ENCODE results near the gene ANKRD26. TPM values are rescaled to one million over a fixed set of nuclear protein-coding genes. Genes with fewer than 3 reads are reported as not detected.

Gene ANKRD26
- total and polyA plus RNA-seq, 2 of the 13 experiments (the other 11 are each of a cell fraction or from before 2014, with no cell fraction given), result 1.5 to 9.6 TPM

GRCh38 chr10:26960308-26960707 is 140.0 kb downstream of the ANKRD26 start (continued):
- TF ChIP-seq NR2F2 (IDR thresholded peaks at IDR 0.05; ENCODE audit: borderline replicate concordance, low read depth) (no peak), RORA (CRISPR knock-in tag; IDR thresholded peaks at IDR 0.05) (no peak), SP5 (CRISPR knock-in tag; IDR thresholded peaks at IDR 0.05; ENCODE audit: borderline replicate concordance, low read depth) (no peak), ZNF772 (CRISPR knock-in tag; IDR thresholded peaks at IDR 0.05) (no peak)
- TF ChIP-seq, protein P1, sequence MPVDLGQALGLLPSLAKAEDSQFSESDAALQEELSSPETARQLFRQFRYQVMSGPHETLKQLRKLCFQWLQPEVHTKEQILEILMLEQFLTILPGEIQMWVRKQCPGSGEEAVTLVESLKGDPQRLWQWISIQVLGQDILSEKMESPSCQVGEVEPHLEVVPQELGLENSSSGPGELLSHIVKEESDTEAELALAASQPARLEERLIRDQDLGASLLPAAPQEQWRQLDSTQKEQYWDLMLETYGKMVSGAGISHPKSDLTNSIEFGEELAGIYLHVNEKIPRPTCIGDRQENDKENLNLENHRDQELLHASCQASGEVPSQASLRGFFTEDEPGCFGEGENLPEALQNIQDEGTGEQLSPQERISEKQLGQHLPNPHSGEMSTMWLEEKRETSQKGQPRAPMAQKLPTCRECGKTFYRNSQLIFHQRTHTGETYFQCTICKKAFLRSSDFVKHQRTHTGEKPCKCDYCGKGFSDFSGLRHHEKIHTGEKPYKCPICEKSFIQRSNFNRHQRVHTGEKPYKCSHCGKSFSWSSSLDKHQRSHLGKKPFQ (CRISPR knock-in tag; IDR thresholded peaks at IDR 0.05; ENCODE audit: insufficient replicate concordance), result no peak

DNA sequence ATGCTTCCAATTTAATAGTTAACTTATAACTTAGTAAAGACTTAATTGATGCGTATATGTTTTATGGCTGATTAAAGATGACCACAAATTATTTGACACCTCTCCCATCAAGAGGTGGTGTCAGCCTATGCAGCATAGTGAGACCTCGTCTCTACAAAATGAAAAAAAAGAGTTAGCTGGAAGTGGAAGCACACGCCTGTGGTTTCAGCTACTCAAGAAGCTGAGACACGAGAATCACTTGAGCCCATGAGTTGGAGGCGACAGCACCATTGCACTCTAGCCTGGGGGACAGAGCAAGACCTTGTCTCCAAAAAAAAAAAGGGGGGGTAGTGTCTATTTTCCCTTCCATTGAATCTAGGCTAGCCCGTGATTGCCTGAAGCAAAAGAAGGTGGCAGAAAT is 140.5 kb downstream of the ANKRD26 start:
- Histone ChIP-seq H3K4me1 (ENCODE audit: insufficient read depth, low read length) (no peaks in the 10 kb centered on the region), H3K9ac (ENCODE audit: insufficient read depth, low read depth, low read length) (no peak overlapping the region), H3K4me3 (replicated peaks in 1 of 3; ENCODE audit: insufficient read depth in 1 of 3, low read depth in 2 of 3, low read length in 3 of 3) (no peak overlapping the region), H3K9me3 (ENCODE audit: low read length) (no peaks in the 10 kb centered on the region), H3K27me3 (ENCODE audit: control insufficient read depth in 1 of 2, insufficient read depth in 2 of 2, low read length in 2 of 2) (no peaks in the 10 kb centered on the region), H3K79me2 (ENCODE audit: insufficient read depth, low read length) (no peaks in the 10 kb centered on the region), H3K36me3 (replicated peaks in 1 of 2; ENCODE audit: control insufficient read depth in 1 of 2, insufficient read depth in 2 of 2, low read length in 2 of 2) (no peaks in the 10 kb centered on the region; a peak in 1 of 5 replicates), H3K4me2 (ENCODE audit: low read depth, low read length) (no peak overlapping the region), H3K27ac (ENCODE audit: extremely low read length, insufficient read depth, low read length) (no peak overlapping the region), H2AFZ (ENCODE audit: low read length) (no peak overlapping the region), H4K20me1 (ENCODE audit: insufficient read depth, low read length) (no peaks in the 10 kb centered on the region)
- ChIA-PET POLR2A (no interaction called here), CTCF (ENCODE audit: low intra/inter-chr PET ratio, low total read pairs) (no interaction called here)
- in situ Hi-C loops (cut with HindIII; ENCODE audit: extremely low pct_ligation_motif_present, low pct_unique_long_range_greater_than_20kb), result no loop called here
- intact Hi-C loops (cut with micrococcal nuclease; ENCODE audit: unreplicated experiment), result no loop called here
- BruUV-seq (replicated peaks), result no TSS peak
- no peak for ATAC-seq
- WGBS (ENCODE audit: low lambda C conversion rate), result 88% methylated on average over 6 of the region's 6 CpGs
- TF ChIP-seq MAFG (CRISPR knock-in tag; IDR thresholded peaks at IDR 0.05) (no peak), ZNF256 (CRISPR knock-in tag; conservative IDR thresholded peaks at IDR 0.05) (no peak), CCAR2 (optimal IDR thresholded peaks at IDR 0.05; ENCODE audit: low read depth, low read length) (no peak)
- FAIRE-seq, result no peak
- DNase-seq (ENCODE audit: low spot score), result no peak

Small RNA genes lying within 50 kb of the gene (small RNA-seq; reads per million reads assigned to genes)
- gene RNU6-490P (ENCODE audit: insufficient read depth in 2 of 3, insufficient read length in 3 of 3, low read depth in 2 of 3, low replicate concordance in 1 of 3), result 0.10 to 28.0 (median 4.9) reads per million in 3 experiments

Other genes with a start within 250 kb of the ANKRD26 start
- 22.9 and 29.3 TPM in 2 replicates for gene ABI1, start 239.5 kb downstream of the ANKRD26 start, total RNA-seq (2016; rRNA removed; fragmentation: Illumina TruSeq; extraction: Trizol)
- gene ABI1, start 239.5 kb downstream of the ANKRD26 start, polyA plus RNA-seq (2011; rRNA removed), result 16.4 and 20.9 TPM in 2 replicates
- gene YME1L1, start 53.9 kb upstream of the ANKRD26 start, total RNA-seq (2016; rRNA removed; fragmentation: Illumina TruSeq; extraction: Trizol), result 117 and 164 TPM in 2 replicates
- gene YME1L1, start 53.9 kb upstream of the ANKRD26 start, polyA plus RNA-seq (2011; rRNA removed), result 43.9 and 47.1 TPM in 2 replicates
- 18.0 and 24.3 TPM in 2 replicates for gene MASTL, start 54.9 kb upstream of the ANKRD26 start, total RNA-seq (2016; rRNA removed; fragmentation: Illumina TruSeq; extraction: Trizol)
- 3.8 and 6.0 TPM in 2 replicates for gene MASTL, start 54.9 kb upstream of the ANKRD26 start, polyA plus RNA-seq (2011; rRNA removed)
- 14.8 and 21.4 TPM in 2 replicates for gene ACBD5, start 140.3 kb upstream of the ANKRD26 start, total RNA-seq (2016; rRNA removed; fragmentation: Illumina TruSeq; extraction: Trizol)
- 9.1 and 10.3 TPM in 2 replicates for gene ACBD5, start 140.3 kb upstream of the ANKRD26 start, polyA plus RNA-seq (2011; rRNA removed)